ENCODE data around the gene VPS13D. TPM values are rescaled to one million over a fixed set of nuclear protein-coding genes. Genes with fewer than 3 reads are reported as not detected.

VPS13D gene
- total and polyA plus RNA-seq, 10 of the 15 experiments (the other 5 are each of a cell fraction or from before 2014, with no cell fraction given) = 1.4 to 16.9 (median 8.5) TPM

DNA sequence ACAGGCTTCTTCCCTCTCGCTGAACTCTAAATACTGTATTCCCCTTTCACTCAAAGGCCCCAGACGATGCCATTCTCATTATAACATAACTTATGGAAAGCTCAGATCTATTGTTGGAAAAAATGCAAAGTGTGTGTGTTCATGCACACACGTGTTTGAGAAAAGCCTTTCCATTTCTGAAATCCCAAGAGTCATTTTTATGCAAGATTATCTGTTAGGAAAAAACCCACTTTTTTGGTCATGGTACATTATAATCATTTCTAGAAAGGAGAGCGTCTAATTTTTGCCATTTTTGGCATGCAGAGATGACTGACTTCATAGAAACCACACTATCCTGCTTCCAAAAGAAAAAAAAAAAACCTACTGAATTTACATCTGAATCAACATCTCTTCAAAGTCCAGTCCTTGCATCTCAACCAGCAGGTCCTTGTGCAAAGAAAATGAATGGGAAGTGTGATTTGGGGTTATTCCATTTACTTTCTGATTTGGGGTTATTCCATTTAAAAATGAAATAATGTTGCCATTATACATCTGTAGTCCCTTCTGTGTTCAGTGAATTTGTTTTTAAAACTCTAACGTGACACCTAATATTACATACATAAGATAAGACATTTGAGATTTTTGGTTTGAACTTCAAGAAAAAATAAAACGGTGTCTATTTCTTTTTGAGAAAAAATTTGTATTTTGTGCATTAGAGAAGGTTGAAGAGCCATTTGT is 237.9 kb downstream of the VPS13D start:
- in situ Hi-C loops (cut with MboI) (no loop called here), intact Hi-C loops (cut with micrococcal nuclease; ENCODE audit: unreplicated experiment) (no loop called here)
- RAD21 ChIA-PET (ENCODE audit: unreplicated experiment) = no interaction called here
- Histone ChIP-seq H3K27me3 (replicated peaks in 1 of 2; ENCODE audit: control insufficient read depth in 2 of 2, insufficient read depth in 2 of 2, low read length in 1 of 2) (no peaks in the 10 kb centered on the region), H2AFZ (ENCODE audit: control insufficient read depth, low read depth, low read length) (no peak overlapping the region), H3K27ac (ENCODE audit: control insufficient read depth, insufficient read depth) (no peak overlapping the region), H3K4me2 (ENCODE audit: control insufficient read depth, insufficient read depth) (no peak overlapping the region), H3K9me3 (replicated peaks; ENCODE audit: control insufficient read depth, insufficient read depth, low read length) (no peaks in the 10 kb centered on the region), H3K79me2 (ENCODE audit: control insufficient read depth, insufficient read depth, low read length) (no peaks in the 10 kb centered on the region), H3K4me3 (no peak overlapping the region), H3K36me3 (ENCODE audit: control insufficient read depth in 2 of 2, insufficient read depth in 2 of 2, low read length in 1 of 2) (peaks cover 0 to 2% of the 10 kb centered on the region in 2 experiments; a peak in 1 of 4 replicates), H3K4me1 (ENCODE audit: control insufficient read depth, insufficient read depth, low read length) (no peaks in the 10 kb centered on the region), H3K9ac (ENCODE audit: control insufficient read depth, insufficient read depth, low read length) (no peak overlapping the region), H4K20me1 (ENCODE audit: control insufficient read depth, insufficient read depth) (no peaks in the 10 kb centered on the region)
- BruUV-seq (replicated peaks) = no TSS peak
- ATAC-seq (no peak), DNase-seq (ENCODE audit: low read depth, low spot score) (no peak), FAIRE-seq (no peak)
- POLR2A ChIA-PET = no interaction called here
- 35% methylated on average over 6 of the region's 6 CpGs for WGBS (ENCODE audit: insufficient coverage, insufficient replicate concordance, low lambda C conversion rate, missing lambda C conversion rate)
- SMC1A ChIA-PET (ENCODE audit: uncharacterized antibody, unreplicated experiment) = interaction anchor here (1.4 kb wide), 1 partner anchor 126 kb away, joined by 3 read pairs; no protein-coding TSS in a partner anchor
- CTCF ChIA-PET = no interaction called here
- no peak for TF ChIP-seq ZSCAN29 (IDR thresholded peaks at IDR 0.05)
- peak in 1 of 2 experiments; percentile 68; a peak in 1 of 4 replicates for TF ChIP-seq SRF (IDR thresholded peaks at IDR 0.05; ENCODE audit: low read depth in 2 of 2, low read length in 2 of 2)
- peak; percentile 57 for TF ChIP-seq RUNX3 (IDR thresholded peaks at IDR 0.05; ENCODE audit: low read length)
- peak; percentile 29; the same call in 1 of the 2 replicates for TF ChIP-seq JUNB (IDR thresholded peaks at IDR 0.05)
- no peak for TF ChIP-seq IKZF2 (IDR thresholded peaks at IDR 0.05)
- TF ChIP-seq FOXM1 (IDR thresholded peaks at IDR 0.05; ENCODE audit: low read depth, low read length) = peak; percentile 45; the same call in 1 of the 2 replicates

- H2AFZ ChIP-seq (ENCODE audit: control insufficient read depth, low read depth, low read length) = no peak overlapping the region
- no peaks in the 10 kb centered on the region for H3K9me3 ChIP-seq (replicated peaks; ENCODE audit: control insufficient read depth, insufficient read depth, low read length)
- no peak overlapping the region for H3K9ac ChIP-seq (ENCODE audit: control insufficient read depth, insufficient read depth, low read length)
- H3K4me3 ChIP-seq = no peak overlapping the region
- no peak for FAIRE-seq
- ChIA-PET RAD21 (ENCODE audit: unreplicated experiment) (no interaction called here), SMC1A (ENCODE audit: uncharacterized antibody, unreplicated experiment) (no interaction called here), CTCF (interaction anchor here (0.7 kb wide), 1 partner anchor 11 kb away, joined by 4 read pairs; no protein-coding TSS in a partner anchor), POLR2A (no interaction called here)
- in situ Hi-C loops (cut with MboI) = no loop called here
- H4K20me1 ChIP-seq (ENCODE audit: control insufficient read depth, insufficient read depth) = no peaks in the 10 kb centered on the region
- WGBS (ENCODE audit: insufficient coverage, insufficient replicate concordance, low lambda C conversion rate, missing lambda C conversion rate) = 100% methylated on average over 2 of the region's 2 CpGs
- H3K4me2 ChIP-seq (ENCODE audit: control insufficient read depth, insufficient read depth) = no peak overlapping the region
- no peaks in the 10 kb centered on the region for H3K27me3 ChIP-seq (replicated peaks in 1 of 2; ENCODE audit: control insufficient read depth in 2 of 2, insufficient read depth in 2 of 2, low read length in 1 of 2)
- no TSS peak for BruUV-seq (replicated peaks)
- no peaks in the 10 kb centered on the region for H3K4me1 ChIP-seq (ENCODE audit: control insufficient read depth, insufficient read depth, low read length)
- intact Hi-C loops (cut with micrococcal nuclease; ENCODE audit: unreplicated experiment) = no loop called here
- no peaks in the 10 kb centered on the region for H3K36me3 ChIP-seq (ENCODE audit: control insufficient read depth in 2 of 2, insufficient read depth in 2 of 2, low read length in 1 of 2)
- TF ChIP-seq, protein P1, sequence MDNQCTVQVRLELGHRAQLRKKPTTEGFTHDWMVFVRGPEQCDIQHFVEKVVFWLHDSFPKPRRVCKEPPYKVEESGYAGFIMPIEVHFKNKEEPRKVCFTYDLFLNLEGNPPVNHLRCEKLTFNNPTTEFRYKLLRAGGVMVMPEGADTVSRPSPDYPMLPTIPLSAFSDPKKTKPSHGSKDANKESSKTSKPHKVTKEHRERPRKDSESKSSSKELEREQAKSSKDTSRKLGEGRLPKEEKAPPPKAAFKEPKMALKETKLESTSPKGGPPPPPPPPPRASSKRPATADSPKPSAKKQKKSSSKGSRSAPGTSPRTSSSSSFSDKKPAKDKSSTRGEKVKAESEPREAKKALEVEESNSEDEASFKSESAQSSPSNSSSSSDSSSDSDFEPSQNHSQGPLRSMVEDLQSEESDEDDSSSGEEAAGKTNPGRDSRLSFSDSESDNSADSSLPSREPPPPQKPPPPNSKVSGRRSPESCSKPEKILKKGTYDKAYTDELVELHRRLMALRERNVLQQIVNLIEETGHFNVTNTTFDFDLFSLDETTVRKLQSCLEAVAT (IDR thresholded peaks at IDR 0.05) = no peak
- no peak for TF ChIP-seq POLR2AphosphoS2 (IDR thresholded peaks at IDR 0.05; ENCODE audit: low read depth, low read length)
- no peaks in the 10 kb centered on the region for H3K79me2 ChIP-seq (ENCODE audit: control insufficient read depth, insufficient read depth, low read length)
- no peak for DNase-seq (ENCODE audit: low read depth, low spot score)
- H3K27ac ChIP-seq (ENCODE audit: control insufficient read depth, insufficient read depth) = no peak overlapping the region
- no peak for ATAC-seq
Measured at GRCh38 chr1:12468323-12468722, 238.5 kb downstream of the VPS13D start.
